ENCODE results near the gene PIAS4.

DNA sequence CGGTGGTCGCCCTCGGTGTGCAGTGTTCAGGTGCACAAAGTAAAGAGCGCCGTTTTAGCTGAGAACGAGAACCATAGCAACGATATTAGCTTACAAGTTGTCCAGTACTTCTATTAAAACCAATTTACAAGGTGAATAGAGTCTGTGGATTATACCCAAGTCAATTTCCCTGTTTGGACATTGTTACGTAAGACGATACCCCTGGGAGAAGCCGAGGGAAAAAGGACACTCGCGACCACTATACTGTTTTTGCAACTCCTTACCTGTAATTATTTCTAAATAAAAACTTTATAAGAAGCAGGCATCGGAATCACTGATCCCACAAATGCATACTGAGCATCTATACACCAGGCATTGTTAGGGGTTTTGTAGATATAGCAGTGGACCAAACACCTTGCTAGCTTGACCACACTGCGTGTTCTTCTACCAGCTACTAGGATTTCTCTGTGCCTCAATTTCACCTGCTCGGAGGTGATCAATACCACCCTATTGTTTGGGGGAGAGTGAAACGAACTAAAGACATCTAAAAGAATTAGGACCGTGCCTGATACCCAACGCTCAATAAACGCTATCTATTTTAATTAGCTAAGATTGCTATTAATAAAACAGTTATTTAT is 21.8 kb upstream of the PIAS4 start:
- TF ChIP-seq, protein P1, sequence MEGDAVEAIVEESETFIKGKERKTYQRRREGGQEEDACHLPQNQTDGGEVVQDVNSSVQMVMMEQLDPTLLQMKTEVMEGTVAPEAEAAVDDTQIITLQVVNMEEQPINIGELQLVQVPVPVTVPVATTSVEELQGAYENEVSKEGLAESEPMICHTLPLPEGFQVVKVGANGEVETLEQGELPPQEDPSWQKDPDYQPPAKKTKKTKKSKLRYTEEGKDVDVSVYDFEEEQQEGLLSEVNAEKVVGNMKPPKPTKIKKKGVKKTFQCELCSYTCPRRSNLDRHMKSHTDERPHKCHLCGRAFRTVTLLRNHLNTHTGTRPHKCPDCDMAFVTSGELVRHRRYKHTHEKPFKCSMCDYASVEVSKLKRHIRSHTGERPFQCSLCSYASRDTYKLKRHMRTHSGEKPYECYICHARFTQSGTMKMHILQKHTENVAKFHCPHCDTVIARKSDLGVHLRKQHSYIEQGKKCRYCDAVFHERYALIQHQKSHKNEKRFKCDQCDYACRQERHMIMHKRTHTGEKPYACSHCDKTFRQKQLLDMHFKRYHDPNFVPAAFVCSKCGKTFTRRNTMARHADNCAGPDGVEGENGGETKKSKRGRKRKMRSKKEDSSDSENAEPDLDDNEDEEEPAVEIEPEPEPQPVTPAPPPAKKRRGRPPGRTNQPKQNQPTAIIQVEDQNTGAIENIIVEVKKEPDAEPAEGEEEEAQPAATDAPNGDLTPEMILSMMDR (IDR thresholded peaks at IDR 0.05) = no peak
- no peak for TF ChIP-seq SP1 (CRISPR knock-in tag; conservative IDR thresholded peaks at IDR 0.05)
- TF ChIP-seq TEAD4 (CRISPR knock-in tag; IDR thresholded peaks at IDR 0.05) = no peak
- TF ChIP-seq, protein P2, sequence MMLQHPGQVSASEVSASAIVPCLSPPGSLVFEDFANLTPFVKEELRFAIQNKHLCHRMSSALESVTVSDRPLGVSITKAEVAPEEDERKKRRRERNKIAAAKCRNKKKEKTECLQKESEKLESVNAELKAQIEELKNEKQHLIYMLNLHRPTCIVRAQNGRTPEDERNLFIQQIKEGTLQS (CRISPR knock-in tag; conservative IDR thresholded peaks at IDR 0.05) = no peak
- TF ChIP-seq, protein P3, sequence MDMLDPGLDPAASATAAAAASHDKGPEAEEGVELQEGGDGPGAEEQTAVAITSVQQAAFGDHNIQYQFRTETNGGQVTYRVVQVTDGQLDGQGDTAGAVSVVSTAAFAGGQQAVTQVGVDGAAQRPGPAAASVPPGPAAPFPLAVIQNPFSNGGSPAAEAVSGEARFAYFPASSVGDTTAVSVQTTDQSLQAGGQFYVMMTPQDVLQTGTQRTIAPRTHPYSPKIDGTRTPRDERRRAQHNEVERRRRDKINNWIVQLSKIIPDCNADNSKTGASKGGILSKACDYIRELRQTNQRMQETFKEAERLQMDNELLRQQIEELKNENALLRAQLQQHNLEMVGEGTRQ (CRISPR knock-in tag; IDR thresholded peaks at IDR 0.05) = no peak
- no peak for TF ChIP-seq NFE2L1 (CRISPR knock-in tag; IDR thresholded peaks at IDR 0.05)
- TF ChIP-seq, protein P4, sequence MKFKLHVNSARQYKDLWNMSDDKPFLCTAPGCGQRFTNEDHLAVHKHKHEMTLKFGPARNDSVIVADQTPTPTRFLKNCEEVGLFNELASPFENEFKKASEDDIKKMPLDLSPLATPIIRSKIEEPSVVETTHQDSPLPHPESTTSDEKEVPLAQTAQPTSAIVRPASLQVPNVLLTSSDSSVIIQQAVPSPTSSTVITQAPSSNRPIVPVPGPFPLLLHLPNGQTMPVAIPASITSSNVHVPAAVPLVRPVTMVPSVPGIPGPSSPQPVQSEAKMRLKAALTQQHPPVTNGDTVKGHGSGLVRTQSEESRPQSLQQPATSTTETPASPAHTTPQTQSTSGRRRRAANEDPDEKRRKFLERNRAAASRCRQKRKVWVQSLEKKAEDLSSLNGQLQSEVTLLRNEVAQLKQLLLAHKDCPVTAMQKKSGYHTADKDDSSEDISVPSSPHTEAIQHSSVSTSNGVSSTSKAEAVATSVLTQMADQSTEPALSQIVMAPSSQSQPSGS (CRISPR knock-in tag; IDR thresholded peaks at IDR 0.05; ENCODE audit: borderline replicate concordance, low read depth) = no peak
- TF ChIP-seq, protein P5, sequence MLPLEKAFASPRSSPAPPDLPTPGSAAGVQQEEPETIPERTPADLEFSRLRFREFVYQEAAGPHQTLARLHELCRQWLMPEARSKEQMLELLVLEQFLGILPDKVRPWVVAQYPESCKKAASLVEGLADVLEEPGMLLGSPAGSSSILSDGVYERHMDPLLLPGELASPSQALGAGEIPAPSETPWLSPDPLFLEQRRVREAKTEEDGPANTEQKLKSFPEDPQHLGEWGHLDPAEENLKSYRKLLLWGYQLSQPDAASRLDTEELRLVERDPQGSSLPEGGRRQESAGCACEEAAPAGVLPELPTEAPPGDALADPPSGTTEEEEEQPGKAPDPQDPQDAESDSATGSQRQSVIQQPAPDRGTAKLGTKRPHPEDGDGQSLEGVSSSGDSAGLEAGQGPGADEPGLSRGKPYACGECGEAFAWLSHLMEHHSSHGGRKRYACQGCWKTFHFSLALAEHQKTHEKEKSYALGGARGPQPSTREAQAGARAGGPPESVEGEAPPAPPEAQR (CRISPR knock-in tag; IDR thresholded peaks at IDR 0.05) = no peak
- no peak for TF ChIP-seq TEAD1 (CRISPR knock-in tag; IDR thresholded peaks at IDR 0.05)
- TF ChIP-seq, protein P6, sequence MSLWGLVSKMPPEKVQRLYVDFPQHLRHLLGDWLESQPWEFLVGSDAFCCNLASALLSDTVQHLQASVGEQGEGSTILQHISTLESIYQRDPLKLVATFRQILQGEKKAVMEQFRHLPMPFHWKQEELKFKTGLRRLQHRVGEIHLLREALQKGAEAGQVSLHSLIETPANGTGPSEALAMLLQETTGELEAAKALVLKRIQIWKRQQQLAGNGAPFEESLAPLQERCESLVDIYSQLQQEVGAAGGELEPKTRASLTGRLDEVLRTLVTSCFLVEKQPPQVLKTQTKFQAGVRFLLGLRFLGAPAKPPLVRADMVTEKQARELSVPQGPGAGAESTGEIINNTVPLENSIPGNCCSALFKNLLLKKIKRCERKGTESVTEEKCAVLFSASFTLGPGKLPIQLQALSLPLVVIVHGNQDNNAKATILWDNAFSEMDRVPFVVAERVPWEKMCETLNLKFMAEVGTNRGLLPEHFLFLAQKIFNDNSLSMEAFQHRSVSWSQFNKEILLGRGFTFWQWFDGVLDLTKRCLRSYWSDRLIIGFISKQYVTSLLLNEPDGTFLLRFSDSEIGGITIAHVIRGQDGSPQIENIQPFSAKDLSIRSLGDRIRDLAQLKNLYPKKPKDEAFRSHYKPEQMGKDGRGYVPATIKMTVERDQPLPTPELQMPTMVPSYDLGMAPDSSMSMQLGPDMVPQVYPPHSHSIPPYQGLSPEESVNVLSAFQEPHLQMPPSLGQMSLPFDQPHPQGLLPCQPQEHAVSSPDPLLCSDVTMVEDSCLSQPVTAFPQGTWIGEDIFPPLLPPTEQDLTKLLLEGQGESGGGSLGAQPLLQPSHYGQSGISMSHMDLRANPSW (CRISPR knock-in tag; conservative IDR thresholded peaks at IDR 0.05; ENCODE audit: low read depth) = no peak
- TF ChIP-seq, protein P7, sequence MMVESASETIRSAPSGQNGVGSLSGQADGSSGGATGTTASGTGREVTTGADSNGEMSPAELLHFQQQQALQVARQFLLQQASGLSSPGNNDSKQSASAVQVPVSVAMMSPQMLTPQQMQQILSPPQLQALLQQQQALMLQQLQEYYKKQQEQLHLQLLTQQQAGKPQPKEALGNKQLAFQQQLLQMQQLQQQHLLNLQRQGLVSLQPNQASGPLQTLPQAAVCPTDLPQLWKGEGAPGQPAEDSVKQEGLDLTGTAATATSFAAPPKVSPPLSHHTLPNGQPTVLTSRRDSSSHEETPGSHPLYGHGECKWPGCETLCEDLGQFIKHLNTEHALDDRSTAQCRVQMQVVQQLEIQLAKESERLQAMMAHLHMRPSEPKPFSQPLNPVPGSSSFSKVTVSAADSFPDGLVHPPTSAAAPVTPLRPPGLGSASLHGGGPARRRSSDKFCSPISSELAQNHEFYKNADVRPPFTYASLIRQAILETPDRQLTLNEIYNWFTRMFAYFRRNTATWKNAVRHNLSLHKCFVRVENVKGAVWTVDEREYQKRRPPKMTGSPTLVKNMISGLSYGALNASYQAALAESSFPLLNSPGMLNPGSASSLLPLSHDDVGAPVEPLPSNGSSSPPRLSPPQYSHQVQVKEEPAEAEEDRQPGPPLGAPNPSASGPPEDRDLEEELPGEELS (CRISPR knock-in tag; IDR thresholded peaks at IDR 0.05) = no peak
- TF ChIP-seq, protein P8, sequence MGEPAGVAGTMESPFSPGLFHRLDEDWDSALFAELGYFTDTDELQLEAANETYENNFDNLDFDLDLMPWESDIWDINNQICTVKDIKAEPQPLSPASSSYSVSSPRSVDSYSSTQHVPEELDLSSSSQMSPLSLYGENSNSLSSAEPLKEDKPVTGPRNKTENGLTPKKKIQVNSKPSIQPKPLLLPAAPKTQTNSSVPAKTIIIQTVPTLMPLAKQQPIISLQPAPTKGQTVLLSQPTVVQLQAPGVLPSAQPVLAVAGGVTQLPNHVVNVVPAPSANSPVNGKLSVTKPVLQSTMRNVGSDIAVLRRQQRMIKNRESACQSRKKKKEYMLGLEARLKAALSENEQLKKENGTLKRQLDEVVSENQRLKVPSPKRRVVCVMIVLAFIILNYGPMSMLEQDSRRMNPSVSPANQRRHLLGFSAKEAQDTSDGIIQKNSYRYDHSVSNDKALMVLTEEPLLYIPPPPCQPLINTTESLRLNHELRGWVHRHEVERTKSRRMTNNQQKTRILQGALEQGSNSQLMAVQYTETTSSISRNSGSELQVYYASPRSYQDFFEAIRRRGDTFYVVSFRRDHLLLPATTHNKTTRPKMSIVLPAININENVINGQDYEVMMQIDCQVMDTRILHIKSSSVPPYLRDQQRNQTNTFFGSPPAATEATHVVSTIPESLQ (CRISPR knock-in tag; IDR thresholded peaks at IDR 0.05) = no peak
- no peak for TF ChIP-seq NR3C1 (CRISPR knock-in tag; conservative IDR thresholded peaks at IDR 0.05; ENCODE audit: low read depth)

All from WTC11 (cell line).